GM23338 (cell line): ENCODE data around the gene SORL1. TPM values are rescaled to one million over a fixed set of nuclear protein-coding genes. Genes with fewer than 3 reads are reported as not detected.

ENCODE experiments used
- ATAC-seq: fragments of 200-7000 bp; cut with Tn5 transposase; 3 replicates; pipeline ENCODE4 v1.9.1; 2020
- DNase-seq: peaks from one replicate; pipeline ENCODE4 v3.0.0-alpha.2; 2015; ENCODE audit warnings: low spot score
- H2AFZ ChIP-seq: fragments of 200-600 bp; sonication (generic); 2 replicates; pipeline ENCODE4 v1.8.0; 2016; ENCODE audit warnings: antibody characterized with exemption, mild to moderate bottlenecking, moderate library complexity
- H3F3A ChIP-seq: fragments of 200-600 bp; sonication (generic); replicated peaks from 2 replicates; pipeline ENCODE4 v1.8.0; 2017; ENCODE audit warnings: antibody characterized with exemption, mixed run types, low read depth
- H3K27ac ChIP-seq: fragments of 200-600 bp; sonication (generic); 2 replicates; pipeline ENCODE4 v1.6.1; 2016; ENCODE audit warnings: low read depth
- H3K27me3 ChIP-seq: fragments of 200-600 bp; sonication (generic); 2 replicates; pipeline ENCODE4 v1.8.0; 2016; ENCODE audit warnings: mild to moderate bottlenecking, mixed run types, moderate library complexity; ENCODE audit not compliant: insufficient read depth
- H3K36me3 ChIP-seq: fragments of 200-600 bp; sonication (generic); 2 replicates; pipeline ENCODE4 v1.8.0; 2016; ENCODE audit warnings: mild to moderate bottlenecking; ENCODE audit not compliant: insufficient read depth
- H3K4me1 ChIP-seq: fragments of 200-600 bp; sonication (generic); 2 replicates; pipeline ENCODE4 v1.8.0; 2016; ENCODE audit warnings: mild to moderate bottlenecking, moderate library complexity; ENCODE audit not compliant: insufficient read depth
- H3K4me2 ChIP-seq: fragments of 200-600 bp; sonication (generic); 2 replicates; pipeline ENCODE4 v1.7.1; 2017; ENCODE audit warnings: mixed run types
- H3K4me3 ChIP-seq: fragments of 200-600 bp; sonication (generic); 2 replicates; pipeline ENCODE4 v1.6.1; 2016; ENCODE audit warnings: mixed run types
- H3K79me2 ChIP-seq: fragments of 200-600 bp; sonication (generic); replicated peaks from 2 replicates; pipeline ENCODE4 v1.8.0; 2017; ENCODE audit warnings: mild to moderate bottlenecking; ENCODE audit not compliant: insufficient read depth
- H3K9me2 ChIP-seq: fragments of 200-600 bp; sonication (generic); 2 replicates; pipeline ENCODE4 v1.8.0; 2017; ENCODE audit not compliant: insufficient read depth
- H4K20me1 ChIP-seq: fragments of 200-600 bp; sonication (generic); replicated peaks from 2 replicates; pipeline ENCODE4 v1.8.0; 2017; ENCODE audit warnings: mild to moderate bottlenecking; ENCODE audit not compliant: insufficient read depth
- H3K27ac Mint-ChIP-seq: 2 replicates; pipeline ENCODE4 v1.8.0; 2020; ENCODE audit warnings: inconsistent platforms, mild to moderate bottlenecking, moderate library complexity, mixed read lengths
- H3K27me3 Mint-ChIP-seq: 3 replicates; pipeline ENCODE4 v1.8.0; 2022; ENCODE audit warnings: low read depth, mild to moderate bottlenecking, moderate library complexity, mixed read lengths, inconsistent platforms; ENCODE audit not compliant: insufficient read depth, poor library complexity
- H3K36me3 Mint-ChIP-seq: 3 replicates; pipeline ENCODE4 v1.8.0; 2021; ENCODE audit warnings: low read depth, mild to moderate bottlenecking, inconsistent platforms, moderate library complexity, mixed read lengths
- H3K4me1 Mint-ChIP-seq: 3 replicates; pipeline ENCODE4 v1.8.0; 2020; ENCODE audit warnings: mild to moderate bottlenecking, inconsistent platforms, mixed read lengths
- H3K4me3 Mint-ChIP-seq: 3 replicates; pipeline ENCODE4 v1.8.0; 2021; ENCODE audit warnings: moderate library complexity, mild to moderate bottlenecking, inconsistent platforms, mixed read lengths
- H3K9me3 Mint-ChIP-seq: 3 replicates; pipeline ENCODE4 v1.8.0; 2020; ENCODE audit warnings: moderate library complexity, mild to moderate bottlenecking, inconsistent platforms, mixed read lengths
- CREB1 ChIP-seq: fragments of 250-450 bp; sonication (Bioruptor Pico); IDR thresholded peaks from 2 replicates; pipeline ENCODE4 v1.5.0; 2020; ENCODE audit warnings: low read depth, mild to moderate bottlenecking, moderate library complexity
- CTCF ChIP-seq, 2 experiments: fragments of 200-600 bp in 1 of 2; sonication (generic) in 1 of 2; conservative IDR thresholded peaks; 2 replicates each; pipeline versions ENCODE4 v1.5.1 to v1.6.1; 2016 to 2017; ENCODE audit warnings: antibody characterized with exemption in 2 of 2, low read depth in 2 of 2, mild to moderate bottlenecking in 2 of 2, moderate library complexity in 1 of 2
- ETS1 ChIP-seq: IDR thresholded peaks from 2 replicates; pipeline ENCODE4 v1.6.1; 2016; ENCODE audit warnings: antibody characterized with exemption
- EZH2 ChIP-seq: fragments of 200-600 bp; sonication (generic); IDR thresholded peaks from one replicate; pipeline ENCODE4 v1.8.0; 2017; ENCODE audit warnings: antibody characterized with exemption, mild to moderate bottlenecking, low read depth; ENCODE audit not compliant: unreplicated experiment
- EZH2phosphoT487 ChIP-seq: fragments of 200-600 bp; sonication (generic); IDR thresholded peaks from one replicate; pipeline ENCODE4 v1.8.1; 2018; ENCODE audit warnings: antibody characterized with exemption; ENCODE audit not compliant: unreplicated experiment
- JUNB ChIP-seq: IDR thresholded peaks from one replicate; pipeline ENCODE4 v1.6.1; 2016; ENCODE audit warnings: antibody characterized with exemption; ENCODE audit not compliant: unreplicated experiment
- NANOG ChIP-seq: IDR thresholded peaks from 2 replicates; pipeline ENCODE4 v1.6.1; 2016; ENCODE audit warnings: antibody characterized with exemption, borderline replicate concordance
- REST ChIP-seq: IDR thresholded peaks from one replicate; pipeline ENCODE4 v1.6.1; 2018; ENCODE audit warnings: antibody characterized with exemption; ENCODE audit not compliant: unreplicated experiment
- STAT1 ChIP-seq: IDR thresholded peaks from one replicate; pipeline ENCODE4 v1.6.1; 2016; ENCODE audit warnings: antibody characterized with exemption; ENCODE audit not compliant: unreplicated experiment
- ZNF114 ChIP-seq: fragments of 250-450 bp; sonication (Bioruptor Pico); IDR thresholded peaks from 2 replicates; pipeline ENCODE4 v1.5.0; 2020; ENCODE audit warnings: mild to moderate bottlenecking, moderate library complexity
- ZNF331 ChIP-seq: fragments of 250-450 bp; sonication (Bioruptor Pico); IDR thresholded peaks from 2 replicates; pipeline ENCODE4 v1.5.0; 2020; ENCODE audit warnings: low read depth, mild to moderate bottlenecking, moderate library complexity
- ZNF462 ChIP-seq: fragments of 250-450 bp; sonication (Bioruptor Pico); IDR thresholded peaks from 2 replicates; pipeline ENCODE4 v1.5.0; 2020; ENCODE audit warnings: mild to moderate bottlenecking, moderate library complexity
- polyA plus RNA-seq: library from polyadenylated mRNA; unstranded; fragments of >200 nt; fragmentation: Nextera tagmentation; extraction: Ambion mirVana; gene quantifications from 2 replicates; pipeline ENCODE4 v1.2.1, GENCODE V29; 2016
- total RNA-seq: library from RNA; depleted of rRNA; stranded (reverse); fragments of >200 nt; shearing (Covaris generic); gene quantifications from 2 replicates; pipeline ENCODE4 v1.2.3, GENCODE V29; 2014

SORL1 gene
- total and polyA plus RNA-seq, 2 experiments from 2014 or later, result 23.0 to 78.8 TPM

GRCh38 chr11:121575963-121576290 is 123.8 kb downstream of the SORL1 start:
- Histone ChIP-seq H3K27ac (no peak overlapping the region), H3K4me1 (no peaks in the 10 kb centered on the region), H3K9me2 (no peaks in the 10 kb centered on the region), H3K79me2 (no peaks in the 10 kb centered on the region), H3K36me3 (peaks cover 55% of the 10 kb centered on the region), H3K4me2 (no peak overlapping the region), H3K27me3 (no peaks in the 10 kb centered on the region), H3K4me3 (no peak overlapping the region), H2AFZ (no peak overlapping the region), H4K20me1 (no peaks in the 10 kb centered on the region), H3F3A (no peaks in the 10 kb centered on the region)
- Mint-ChIP-seq H3K27me3 (no peaks in the 10 kb centered on the region), H3K4me3 (no peak overlapping the region), H3K27ac (peak overlapping the region; percentile 4; the same call in 1 of the 2 replicates), H3K36me3 (peaks cover 82% of the 10 kb centered on the region), H3K4me1 (peaks cover 8% of the 10 kb centered on the region), H3K9me3 (peaks cover 11% of the 10 kb centered on the region)
- no peak for TF ChIP-seq EZH2
- TF ChIP-seq ZNF331 (CRISPR knock-in tag), result no peak
- no peak for TF ChIP-seq CTCF (conservative IDR thresholded peaks at IDR 0.05; ENCODE audit: low read depth in 2 of 2)
- no peak for TF ChIP-seq ZNF114
- no peak for TF ChIP-seq ZNF462
- no peak for TF ChIP-seq STAT1
- no peak for TF ChIP-seq NANOG
- TF ChIP-seq REST, result no peak
- no peak for TF ChIP-seq JUNB
- TF ChIP-seq CREB1 (CRISPR knock-in tag), result no peak
- TF ChIP-seq ETS1, result no peak
- no peak for TF ChIP-seq EZH2phosphoT487
- ATAC-seq, result no peak
- no peak for DNase-seq
